NCI-H1048 (cell line): Measurements from ENCODE around the gene KDM7A.
"Not testable (repeated sequence)": the region's sequence is repeated elsewhere in the genome, so short reads cannot be mapped to it uniquely, and the experiment has no call there.

Source experiments
- DNase-seq: peaks from one replicate; lab custom pipeline; 2025; lab: John Stamatoyannopoulos, UW

KDM7A gene

GRCh38 chr7:140176811-140177702 is at the start of gene KDM7A:
Gene KDM7A (minus strand): TSS chr7:140176983. CDS start chr7:140176937, 46 bp downstream.
- DNase-seq = peak; percentile 83

- DNase-seq = no peak
These were observed 48.9 kb upstream of the KDM7A start for GRCh38 chr7:140225562-140226249.

DNA sequence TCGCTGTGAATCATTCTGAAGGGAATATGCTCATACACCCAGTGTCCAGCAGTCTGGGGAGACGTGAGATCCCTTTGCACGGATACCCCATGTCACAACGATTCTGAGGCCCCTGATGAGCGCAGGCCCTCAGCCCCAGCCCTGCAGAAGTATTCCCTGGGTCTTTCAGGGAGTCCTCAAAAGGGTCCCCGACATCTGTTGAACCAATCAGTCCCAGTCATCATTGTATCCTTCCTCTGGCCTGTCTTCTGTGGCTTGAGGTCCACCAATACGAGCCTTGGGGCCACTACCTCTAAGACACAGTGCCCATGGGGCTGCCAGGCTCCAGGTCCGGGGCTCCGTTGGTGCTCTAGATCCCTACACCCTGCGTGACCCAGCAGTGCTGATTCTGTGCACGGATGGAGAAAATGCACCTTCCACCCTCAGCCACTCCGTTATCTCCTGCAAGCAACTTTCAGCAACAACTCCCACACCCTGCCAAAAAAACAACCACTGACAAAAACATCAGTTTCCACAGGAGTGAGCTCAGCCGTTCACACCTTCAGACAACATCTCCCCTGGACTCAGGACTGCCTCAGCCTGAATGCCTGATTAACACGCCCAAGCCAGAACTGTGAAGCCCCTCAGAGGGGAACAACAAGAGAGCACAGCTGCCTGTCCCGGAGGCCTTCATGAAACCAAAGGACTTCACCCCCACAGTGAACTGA is 46.9 kb upstream of the KDM7A start:
- DNase-seq = no peak

DNA sequence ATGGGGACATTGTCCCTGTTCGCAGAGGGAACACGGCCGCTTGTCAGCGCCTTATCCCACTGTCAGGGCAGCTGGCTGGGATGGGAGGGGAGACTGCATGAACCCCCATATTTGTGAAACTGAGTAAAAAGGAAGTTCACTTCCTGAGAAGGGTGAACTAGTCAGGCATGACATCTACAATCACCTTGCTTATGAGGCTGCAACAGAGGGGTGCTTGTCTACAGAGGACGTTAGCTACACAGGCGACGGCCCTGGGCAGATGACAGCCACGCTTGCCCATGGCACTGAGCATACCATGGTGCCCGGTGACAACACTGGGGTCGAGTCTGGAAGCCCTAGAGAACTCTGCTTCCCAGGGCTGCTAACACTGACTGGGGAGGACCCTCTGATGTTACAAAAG is 46.0 kb upstream of the KDM7A start:
- no peak for DNase-seq

- no peak for DNase-seq
These were observed 43.1 kb upstream of the KDM7A start for GRCh38 chr7:140219672-140220524.

DNA sequence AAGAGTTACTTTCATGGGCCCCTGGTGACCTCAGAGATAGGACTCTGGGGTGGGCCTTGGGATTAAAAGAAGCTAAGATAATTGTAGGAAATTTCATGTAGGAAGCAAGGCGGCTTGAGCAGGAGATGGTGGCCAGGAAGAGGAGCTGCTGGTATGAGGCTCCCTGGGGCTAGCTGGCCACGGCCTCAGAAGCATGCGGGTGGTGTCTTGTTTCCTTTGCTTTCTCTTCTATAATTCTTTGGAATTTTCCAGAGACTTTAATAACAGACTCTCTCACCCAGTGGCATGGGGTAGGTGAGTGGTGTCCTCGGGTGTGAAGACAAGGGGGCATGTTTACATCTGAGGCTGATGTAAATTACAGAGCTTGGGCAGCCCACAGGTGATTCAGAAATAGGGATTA is 41.9 kb upstream of the KDM7A start:
- no peak for DNase-seq

GRCh38 chr7:140217750-140218501 is 41.1 kb upstream of the KDM7A start:
- no peak for DNase-seq

DNA sequence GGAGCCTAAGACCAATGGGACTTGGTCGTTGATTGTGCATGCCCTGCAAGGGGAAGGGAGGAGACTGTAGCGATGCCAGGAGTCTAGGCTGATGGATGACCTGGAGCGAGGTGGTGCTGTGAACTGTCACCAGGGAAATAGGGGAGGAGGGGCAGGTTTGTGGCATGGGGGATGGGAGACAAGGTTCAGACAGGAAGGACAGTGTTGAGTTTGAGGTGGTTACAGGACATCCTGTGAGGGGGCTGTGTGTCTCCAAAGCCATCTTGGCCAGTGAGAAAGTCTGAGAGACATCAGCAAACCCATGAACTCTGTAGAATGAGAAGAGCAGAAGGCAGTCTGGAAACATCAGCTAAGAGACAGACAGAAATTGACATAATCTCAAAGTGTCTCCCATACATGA is 38.5 kb upstream of the KDM7A start:
- no peak for DNase-seq

- DNase-seq = no peak
These were observed 37.4 kb upstream of the KDM7A start for GRCh38 chr7:140214075-140214684.

- DNase-seq = no peak
These were observed 36.9 kb upstream of the KDM7A start for GRCh38 chr7:140213684-140214074.

DNA sequence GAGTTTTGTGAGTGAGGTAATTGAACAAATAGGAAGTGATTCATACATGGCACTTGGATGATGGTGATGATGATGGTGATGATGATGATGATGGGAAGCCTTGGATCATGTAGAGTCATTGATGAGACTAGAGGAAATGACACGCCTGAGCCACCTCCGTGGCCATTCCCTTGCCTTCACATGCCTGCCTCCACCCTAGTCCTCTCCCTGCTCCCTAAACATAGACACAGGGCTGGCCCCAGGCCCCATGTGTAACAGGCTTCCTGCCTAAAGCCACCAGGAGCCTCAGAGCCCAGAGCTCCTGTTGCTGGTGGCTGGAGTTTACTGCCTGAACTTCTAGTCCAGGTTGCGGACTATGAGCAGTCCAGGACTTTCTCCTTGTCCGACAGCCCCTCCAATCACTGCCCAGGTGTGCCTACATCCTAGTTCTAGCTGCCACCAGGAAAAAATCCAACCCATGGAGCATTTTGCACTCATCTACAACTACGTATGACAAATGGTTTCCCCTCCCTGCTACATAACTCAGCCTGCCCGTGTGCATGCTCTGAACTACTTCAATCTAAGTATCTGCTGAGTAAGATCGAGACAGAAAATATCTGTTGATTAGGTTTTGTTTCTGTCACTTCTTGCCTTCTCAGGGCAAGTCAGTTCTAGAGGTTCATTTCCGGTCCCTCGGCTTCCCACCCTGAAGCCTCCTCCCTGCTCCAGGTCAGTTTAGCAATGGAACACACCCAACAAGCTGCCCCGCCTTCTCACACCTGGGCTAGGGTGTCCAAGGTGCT is 35.5 kb upstream of the KDM7A start:
- DNase-seq = no peak

- DNase-seq = no peak
These were observed 34.9 kb upstream of the KDM7A start for GRCh38 chr7:140211698-140212097.

DNA sequence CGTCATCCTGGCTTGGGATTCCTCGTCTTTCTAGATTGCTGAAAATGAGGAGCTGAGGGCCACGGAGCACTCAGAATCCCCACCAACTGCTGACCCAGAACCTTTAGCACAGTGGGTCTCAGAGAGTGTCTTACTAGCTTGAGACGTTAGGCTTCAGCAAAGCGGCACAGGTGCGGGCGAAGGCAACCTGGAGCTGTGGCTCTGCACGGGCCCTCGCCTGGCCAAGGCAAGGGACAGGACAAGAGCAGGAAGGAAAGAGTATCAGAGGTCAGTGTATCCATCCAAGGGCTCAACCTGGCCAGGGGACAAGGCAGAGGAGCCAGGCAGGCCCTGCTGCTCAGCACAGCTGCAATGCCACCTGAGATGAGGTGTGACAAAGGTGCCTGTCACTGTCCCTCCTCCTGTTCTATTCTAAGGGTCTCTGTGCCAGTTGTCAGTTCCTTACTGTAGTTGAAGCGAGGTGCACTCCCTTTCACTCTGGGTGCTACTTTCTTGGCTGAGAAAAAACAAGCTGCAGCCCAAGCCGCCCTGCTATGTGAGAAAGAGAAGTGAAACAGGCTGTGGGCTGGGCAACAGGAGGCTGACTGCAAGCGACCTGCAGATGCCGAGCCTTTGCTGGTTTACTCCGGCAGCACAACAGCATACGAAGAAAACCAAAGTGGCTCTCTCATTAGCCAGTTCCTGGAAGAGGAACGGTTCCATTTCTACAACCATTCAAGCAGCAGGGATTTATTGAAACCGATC is 33.3 kb upstream of the KDM7A start:
- no peak for DNase-seq

- DNase-seq = no peak
These were observed 30.0 kb upstream of the KDM7A start for GRCh38 chr7:140206616-140207389.

DNA sequence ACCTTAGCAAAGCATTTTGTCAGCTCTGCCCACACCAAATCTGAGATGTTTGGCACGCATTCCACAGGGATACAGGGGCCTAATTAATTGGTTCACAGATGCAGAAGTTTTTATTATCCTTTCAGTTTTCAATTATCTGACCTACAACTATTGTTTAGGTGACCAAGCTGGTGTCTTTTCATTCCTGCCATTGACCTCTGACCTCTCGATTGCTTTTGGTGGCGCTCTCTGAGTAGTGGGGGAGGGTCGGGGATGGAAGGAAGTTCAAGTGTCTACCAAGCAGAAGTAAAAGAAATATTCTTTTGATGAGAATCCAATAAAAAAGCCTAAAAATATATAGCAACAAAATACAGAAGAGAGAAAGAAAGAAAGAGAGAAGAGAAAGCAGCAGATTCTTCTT is 28.8 kb upstream of the KDM7A start:
- no peak for DNase-seq

DNA sequence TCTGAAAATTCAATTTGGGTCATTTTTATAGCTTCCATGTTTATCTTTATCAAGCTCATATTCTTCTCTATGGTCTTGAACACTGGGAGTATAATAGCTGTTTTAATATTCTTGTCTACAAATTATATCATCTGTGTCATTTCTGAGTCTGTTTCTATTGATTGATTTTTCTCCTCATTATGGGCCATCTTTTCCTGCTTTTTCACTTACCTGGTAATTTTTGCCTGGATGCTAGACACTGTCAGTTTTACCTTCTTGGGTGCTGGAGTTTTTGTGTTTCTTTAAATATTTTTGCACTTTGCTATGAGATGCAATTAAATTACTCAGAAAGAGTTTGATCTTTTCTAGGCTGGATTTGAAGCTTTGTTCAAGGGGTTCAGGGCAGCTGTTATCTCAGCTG is 26.8 kb upstream of the KDM7A start:
- DNase-seq = no peak

DNA sequence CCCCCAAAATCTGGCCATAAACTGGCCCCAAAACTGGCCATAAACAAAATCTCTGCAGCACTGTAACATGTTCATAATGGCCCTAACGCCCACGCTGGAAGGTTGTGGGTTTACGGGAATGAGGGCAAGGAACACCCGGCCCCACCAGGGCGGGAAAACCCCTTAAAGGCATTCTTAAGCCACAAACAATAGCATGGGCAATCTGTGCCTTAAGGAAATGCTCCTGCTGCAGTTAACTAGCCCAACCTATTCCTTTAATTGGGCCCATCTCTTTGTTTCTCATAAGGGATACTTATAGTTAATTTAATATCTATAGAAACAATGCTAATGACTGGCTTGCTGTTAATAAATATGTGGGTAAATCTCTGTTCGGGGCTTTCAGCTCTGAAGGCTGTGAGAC is 26.2 kb upstream of the KDM7A start:
- not testable (repeated sequence) for DNase-seq

GRCh38 chr7:140201393-140201792 is 24.6 kb upstream of the KDM7A start:
- DNase-seq = no peak
